GM19372 (cell line): ENCODE results near the gene SUCLG2.

Source experiments
- ATAC-seq: cut with Tn5 transposase; IDR thresholded peaks from one replicate; pipeline ENCODE4 v1.9.1; 2021; ENCODE audit warnings: mild to moderate bottlenecking, low read depth, moderate library complexity; ENCODE audit not compliant: unreplicated experiment

Gene SUCLG2, protein sequence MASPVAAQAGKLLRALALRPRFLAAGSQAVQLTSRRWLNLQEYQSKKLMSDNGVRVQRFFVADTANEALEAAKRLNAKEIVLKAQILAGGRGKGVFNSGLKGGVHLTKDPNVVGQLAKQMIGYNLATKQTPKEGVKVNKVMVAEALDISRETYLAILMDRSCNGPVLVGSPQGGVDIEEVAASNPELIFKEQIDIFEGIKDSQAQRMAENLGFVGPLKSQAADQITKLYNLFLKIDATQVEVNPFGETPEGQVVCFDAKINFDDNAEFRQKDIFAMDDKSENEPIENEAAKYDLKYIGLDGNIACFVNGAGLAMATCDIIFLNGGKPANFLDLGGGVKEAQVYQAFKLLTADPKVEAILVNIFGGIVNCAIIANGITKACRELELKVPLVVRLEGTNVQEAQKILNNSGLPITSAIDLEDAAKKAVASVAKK

DNA sequence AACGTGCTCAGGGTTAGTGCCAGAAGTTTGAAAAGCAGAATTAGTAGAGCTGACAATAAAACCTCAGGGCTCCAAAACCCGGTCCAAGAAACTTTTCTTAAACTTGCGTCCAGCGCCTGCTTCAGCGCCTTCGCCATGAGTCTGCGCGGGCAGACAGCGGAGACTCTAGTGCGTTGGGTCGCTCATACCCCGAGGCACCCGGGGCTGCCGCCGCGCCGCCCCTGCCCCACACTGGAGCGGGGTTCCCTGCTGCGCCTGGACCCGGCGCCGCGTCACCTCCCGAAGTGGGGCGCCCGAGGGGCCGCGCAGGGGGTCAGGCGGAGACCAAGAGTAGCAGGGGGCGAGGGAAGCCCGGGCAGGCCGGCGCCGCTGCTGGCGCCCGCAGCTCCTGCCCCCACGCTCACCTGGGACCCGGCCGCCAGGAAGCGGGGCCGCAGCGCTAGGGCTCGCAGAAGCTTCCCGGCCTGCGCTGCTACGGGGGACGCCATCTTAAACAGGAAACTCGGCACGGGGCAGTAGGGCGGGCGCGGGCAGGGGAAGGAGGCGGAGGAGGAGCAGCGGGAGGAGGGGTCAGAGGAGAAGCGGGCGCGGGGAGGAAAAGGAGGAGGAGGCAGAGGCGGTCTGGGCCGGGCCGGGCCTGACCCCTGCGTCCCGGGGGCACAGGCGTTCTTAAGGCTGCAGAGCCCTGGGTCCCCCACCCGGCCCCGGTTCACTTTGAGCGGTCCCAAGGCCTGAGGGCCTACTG, at the start of gene SUCLG2:
TSS of gene SUCLG2 (minus strand) at position 514 of the 745 bp plus-strand sequence. CDS start at position 488, 26 bp downstream.
- ATAC-seq: peak; percentile 70

DNA sequence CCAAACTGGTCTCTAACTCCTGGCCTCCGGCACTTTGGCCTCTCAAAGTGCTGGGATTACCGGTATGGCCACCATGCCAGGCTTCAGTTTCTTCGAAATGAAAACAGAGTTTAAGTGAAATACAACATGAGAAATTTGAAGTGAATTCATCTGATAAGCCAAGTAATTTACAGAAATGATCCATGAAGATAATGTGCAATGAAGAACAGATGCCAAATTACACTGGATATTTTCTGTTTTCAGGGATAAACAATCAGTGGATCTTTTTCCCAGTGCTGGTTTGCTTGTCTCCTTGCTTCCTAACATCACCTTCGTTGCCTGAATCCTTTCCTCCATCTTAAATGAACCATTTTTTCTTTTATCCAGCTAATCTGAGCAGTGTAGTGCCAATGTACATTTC, 46.2 kb upstream of the SUCLG2 start:
- no peak for ATAC-seq

DNA sequence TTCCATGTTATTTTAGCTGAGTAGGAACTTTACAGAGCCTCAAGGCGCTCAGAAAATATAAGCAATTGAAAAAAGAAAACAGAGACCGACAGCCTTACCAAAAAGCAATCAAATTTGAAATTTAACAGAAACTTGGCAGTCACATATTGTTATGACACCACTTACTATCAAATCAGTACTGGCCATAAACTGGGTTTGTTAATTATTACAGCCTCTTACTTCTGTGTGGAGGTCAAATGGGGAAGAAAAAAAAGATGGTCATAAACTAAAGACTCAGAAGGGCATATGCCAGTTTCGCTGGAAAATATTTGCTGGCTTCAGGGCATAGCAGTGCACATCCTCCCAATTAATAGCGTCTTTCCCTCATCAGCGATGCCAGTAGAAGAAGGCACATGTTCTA, 45.5 kb upstream of the SUCLG2 start:
- ATAC-seq: no peak

DNA sequence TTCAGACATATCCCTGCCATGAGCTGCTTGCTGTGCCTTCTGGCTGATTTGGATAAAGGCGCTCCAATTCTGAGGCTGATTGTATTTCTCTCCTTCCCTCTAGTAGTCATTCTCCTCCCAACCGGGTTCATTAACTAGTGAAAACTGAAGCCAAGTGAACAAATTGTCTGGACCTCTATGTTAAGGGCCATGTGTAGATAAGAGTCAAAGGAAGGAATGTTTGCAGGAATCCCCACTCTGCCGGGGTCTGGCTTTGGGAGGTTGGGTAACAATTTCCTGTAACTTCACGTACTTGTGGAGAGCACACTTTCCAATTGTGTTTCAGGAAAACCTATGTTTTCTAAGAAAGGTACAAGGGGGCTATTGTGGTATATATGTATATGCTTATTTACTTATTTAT, 38.2 kb upstream of the SUCLG2 start:
- no peak for ATAC-seq

DNA sequence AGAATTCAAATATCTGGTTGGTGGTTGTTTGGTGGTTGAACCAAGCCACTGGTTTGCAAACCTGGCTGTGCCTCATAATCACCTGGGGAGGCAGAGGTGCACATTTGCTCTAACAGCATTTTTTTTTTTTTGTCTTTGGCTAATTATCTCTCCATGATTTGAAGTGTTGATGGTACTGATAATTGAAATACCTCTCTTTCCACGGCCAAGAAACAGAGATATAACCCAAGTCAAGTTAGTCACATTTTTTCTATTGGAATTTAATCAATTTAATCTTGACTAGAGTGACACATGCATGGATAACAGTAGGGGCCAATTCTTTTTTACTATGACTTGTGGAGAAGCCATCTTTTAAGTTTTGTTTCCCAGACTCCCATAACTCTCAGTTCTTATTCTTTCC, 37.5 kb upstream of the SUCLG2 start:
- ATAC-seq: no peak

DNA sequence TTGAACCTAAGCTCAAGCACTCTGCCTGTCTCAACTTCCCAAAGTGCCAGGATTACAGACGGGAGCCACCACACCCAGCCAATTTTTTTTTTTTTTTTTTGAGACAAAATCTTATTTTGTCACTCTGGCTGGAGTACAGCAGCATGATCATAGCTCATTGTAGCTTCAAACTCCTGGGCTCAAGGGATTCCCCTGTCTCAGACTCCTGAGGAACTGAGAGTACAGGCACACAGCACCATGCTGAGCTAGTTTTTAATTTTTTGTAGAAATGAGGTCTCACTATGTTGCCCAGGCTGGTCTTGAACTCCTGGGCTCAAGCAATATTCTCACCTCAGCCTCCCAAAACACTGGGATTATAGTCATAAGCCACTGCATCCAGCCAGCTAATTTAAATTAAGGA, 36.8 kb upstream of the SUCLG2 start:
- no peak for ATAC-seq

DNA sequence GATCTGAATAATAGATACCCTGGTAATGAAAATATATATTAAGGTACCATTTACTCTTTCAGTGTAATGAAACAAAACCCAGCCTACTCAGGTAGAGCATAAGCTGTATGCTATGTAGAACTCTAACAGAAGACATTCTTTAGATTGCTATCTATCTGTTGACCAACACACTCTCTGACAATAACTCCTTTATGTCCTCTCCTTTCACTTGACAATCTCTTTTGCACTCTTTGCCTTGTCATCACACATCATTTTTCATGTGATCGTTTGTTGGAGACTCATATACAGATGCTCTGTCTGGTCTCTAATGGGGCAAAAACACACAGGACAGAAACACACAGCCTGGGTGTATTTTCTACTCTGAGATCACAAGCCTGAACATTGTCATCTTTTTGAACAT, 35.4 kb upstream of the SUCLG2 start:
- no peak for ATAC-seq

DNA sequence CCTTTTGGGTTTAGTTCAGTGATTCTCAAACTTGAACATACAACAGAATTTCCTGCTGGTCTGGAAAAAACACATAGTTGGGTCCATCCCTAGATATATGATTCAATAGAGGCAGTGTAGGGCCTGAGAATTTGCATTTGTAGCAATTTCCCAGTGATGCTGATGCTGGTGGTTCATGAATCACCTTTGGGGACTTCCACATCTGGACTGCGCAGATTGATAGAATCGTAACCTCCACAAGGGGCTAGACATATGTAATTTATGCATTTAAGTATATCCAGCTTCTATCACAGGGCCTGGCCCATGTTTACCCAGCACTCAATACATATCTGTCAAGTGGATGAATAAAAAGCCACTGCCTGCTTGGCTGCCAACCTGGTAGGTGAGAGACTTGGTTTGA, 33.8 kb upstream of the SUCLG2 start:
- no peak for ATAC-seq

DNA sequence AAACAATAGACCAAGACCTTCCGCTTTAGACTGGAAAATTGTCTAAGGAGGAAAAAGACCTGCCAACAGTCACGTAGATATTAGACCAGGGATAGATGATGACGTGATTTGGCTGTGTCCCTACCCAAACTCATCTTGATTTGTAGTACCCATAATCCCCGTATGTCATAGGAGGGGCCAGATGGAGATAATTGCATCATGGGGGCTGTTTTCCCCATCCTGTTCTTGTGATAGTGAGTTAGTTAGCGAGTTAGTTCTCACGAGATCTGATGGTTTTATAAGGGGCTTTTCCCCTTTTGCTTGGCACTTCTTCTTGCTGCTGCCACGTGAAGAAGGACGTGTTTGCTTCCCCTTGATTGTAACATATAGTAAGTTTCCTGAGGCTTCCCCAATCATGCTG, 31.7 kb upstream of the SUCLG2 start:
- ATAC-seq: no peak

DNA sequence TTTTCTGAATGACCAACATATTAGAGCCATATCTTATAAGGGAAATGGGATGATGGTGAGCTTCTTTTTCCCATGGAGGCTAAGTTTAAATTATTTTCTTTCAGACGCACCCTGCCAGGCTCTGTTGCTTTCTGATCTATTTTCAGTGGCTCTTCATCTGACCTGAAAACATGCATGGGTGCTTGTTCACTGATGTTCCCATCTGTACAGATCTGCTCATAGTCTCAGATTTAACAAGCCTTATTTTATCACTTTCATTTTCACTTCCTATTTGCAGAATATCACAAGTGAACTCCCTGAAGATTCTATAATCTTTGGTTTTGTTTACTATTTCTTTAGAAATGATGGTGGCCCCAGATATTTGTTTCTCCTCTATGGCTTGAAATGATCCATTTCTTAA, 31.1 kb upstream of the SUCLG2 start:
- peak; percentile 99 for ATAC-seq

DNA sequence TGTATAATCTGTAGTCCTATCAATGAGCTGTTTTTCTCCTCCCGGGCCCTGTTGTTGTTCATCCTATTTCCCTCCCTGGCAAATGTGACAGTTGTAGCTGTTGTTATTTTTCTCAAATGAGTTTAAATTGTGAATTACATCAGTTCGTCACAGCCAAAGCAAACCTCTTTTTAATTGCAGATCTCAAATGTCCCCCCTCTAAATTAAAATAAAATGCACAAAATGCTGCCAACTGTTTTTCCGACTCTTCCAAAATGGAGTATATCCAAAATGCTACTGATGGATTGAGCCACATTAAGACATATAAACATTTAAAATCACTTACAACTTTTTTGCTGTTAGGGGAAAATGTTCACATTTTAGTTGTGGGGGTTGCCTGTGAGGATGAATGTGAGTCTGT, 29.8 kb upstream of the SUCLG2 start:
- no peak for ATAC-seq

DNA sequence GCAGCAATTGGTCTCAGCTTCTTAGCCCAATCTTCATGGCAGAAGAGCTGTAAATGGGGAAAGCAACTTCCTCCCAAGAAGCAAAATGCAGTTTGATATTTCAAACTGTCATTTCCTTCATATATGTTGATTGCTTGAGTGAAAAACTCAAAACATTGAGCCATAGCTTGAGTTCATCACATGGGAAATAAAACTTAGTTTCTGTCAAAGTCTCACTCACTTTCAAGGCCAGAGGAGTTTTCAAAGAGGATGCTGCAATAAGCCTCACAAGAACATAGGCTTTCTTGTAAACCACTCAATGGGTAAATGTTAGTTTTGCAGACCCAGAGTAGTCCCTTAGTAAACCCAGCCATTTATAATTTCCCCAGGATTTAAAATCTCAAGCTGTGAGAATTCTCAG, 29.1 kb upstream of the SUCLG2 start:
- no peak for ATAC-seq

DNA sequence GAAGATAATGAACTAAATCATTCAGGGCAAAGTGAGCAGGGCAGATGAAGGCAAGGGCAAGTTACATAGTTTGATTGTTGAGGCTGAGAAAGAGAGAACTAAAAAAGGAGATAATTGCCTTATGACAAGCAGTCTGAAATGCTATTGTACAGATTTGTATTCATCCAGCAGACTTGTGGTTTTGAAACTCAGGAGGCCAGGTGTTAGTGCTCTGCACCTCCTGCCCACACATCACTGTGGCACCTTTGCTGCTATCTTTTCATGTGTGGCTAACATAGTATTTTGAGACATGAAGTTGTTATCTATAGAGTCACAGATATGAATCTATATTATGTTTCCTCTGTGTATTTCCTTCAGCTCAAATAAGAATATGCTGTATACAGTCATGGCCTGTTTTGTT, 24.3 kb upstream of the SUCLG2 start:
- no peak for ATAC-seq

DNA sequence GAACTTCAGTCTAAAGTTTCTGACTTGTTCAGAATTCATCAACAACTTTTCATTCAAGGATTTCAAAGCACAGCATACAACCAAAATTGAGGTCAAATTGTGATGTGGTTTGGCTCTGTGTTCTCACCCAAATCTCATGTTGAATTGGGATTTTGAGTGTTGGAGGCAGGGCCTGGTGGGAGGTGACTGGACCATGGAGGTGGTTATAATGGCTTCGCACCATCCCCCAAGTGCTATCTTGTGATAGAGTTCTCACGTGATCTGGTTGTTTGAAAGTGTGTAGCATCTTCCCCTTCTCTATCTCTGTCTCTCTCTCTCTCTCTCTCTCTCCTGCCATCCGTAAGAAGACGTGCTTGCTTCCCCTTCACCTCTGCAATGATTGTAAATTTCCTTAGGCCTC, 19.6 kb upstream of the SUCLG2 start:
- ATAC-seq: no peak

DNA sequence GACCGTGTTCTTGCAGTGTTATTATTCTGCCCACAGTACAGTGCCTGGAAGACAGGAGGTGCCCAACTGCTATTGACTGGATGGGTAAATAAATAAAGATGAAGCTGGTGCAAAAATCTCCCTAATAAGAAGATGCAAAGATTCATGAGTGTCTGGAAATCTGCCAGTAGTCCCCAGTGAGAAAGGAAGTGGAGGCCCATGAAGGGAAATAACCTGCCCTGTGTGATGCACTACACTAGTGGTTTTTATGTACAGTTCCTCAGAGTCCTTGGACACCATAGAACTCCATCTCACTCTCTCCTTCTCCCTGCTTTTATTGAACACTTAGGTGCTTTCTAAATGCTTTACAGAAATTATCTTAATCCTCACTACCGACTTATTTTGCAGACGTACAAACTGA, 8.3 kb upstream of the SUCLG2 start:
- ATAC-seq: no peak

DNA sequence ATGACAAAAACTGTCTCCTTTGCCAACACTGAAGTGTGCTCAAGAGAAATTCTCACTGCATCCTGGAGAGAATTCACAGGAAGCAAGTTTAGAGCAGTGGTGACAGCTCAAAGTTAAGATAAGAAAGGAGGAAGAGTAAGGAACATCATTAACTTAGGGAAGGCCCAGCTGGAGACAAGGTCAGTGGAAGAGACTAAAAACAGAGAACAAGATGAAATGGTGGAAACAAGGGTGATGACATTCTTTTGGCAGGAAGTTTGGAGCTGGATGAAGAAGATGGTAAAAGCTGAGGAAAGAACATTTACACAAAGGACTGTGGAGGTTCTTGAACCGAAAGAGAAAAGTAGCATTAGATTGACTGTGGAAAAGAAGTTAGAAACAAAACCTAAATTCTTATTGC, 6.7 kb upstream of the SUCLG2 start:
- ATAC-seq: no peak

DNA sequence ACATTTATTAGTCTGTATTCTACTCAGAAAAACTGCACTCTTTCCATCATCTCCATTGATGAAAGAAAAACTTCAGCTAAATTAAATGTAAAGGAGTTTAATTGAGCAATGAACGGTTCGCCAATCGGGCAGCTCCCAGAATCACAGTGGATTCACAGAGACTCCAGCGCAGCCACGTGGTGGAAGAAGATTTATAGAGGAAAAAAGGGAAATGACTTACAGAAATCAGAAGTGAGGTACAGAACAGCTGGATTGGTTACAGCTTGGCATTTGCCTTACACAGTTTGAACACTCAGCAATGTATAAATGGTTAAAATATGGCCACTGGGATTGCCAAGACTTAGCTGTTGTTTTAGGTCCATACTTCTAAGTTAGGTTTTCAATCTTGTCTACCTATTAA, 2.8 kb upstream of the SUCLG2 start:
- no peak for ATAC-seq

DNA sequence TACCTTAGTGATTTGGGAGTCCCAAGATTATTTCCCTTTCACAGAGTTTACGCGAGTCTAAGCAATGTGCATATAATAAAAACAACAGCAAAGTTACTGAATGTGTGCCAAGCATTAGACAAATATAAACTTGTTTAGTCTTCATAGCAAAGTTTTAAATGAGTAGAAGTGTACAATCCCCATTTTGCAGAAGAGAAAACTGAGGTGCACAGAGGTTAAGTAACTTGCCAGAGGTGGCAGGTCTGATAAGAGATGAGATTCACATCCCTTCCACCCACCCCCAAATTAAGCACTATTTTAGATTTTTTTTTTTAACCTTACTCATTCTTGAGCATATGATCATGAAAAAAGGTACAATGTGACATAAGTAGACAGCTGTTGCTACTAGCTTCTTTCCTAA, 2.2 kb upstream of the SUCLG2 start:
- ATAC-seq: no peak

DNA sequence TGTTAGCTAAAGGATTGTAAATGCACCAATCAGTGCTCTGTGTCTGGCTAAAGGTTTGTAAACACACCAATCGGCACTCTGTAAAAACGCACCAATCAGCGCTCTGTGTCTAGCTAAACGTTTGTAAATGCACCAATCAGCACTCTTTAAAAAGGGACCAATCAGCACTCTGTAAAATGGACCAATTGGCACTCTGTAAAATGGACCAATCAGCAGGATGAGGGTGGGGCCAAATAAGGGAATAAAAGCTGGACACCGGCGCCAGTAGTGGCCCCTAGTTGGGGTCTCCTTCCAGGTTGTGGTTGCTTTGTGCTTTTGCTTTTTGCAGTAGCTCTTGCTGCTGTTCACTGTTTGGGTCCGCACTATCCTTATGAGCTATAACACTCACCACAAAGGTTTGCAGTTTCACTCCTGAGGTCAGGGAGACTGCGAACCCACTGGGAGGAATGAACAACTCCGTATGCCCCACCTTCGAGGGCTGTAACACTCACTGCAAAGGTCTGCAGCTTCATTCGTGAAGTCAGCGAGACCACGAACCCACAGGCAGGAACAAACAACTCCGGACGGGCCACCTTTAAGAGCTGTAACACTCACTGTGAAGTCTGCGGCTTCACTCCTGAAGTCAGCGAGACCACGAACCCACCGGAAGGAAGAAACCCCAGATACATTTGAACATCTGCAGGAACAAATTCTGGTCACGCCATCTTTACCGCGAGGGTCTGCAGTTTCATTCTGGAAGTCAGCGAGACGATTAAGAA, 1.1 kb upstream of the SUCLG2 start:
- peak; percentile 39 for ATAC-seq

DNA sequence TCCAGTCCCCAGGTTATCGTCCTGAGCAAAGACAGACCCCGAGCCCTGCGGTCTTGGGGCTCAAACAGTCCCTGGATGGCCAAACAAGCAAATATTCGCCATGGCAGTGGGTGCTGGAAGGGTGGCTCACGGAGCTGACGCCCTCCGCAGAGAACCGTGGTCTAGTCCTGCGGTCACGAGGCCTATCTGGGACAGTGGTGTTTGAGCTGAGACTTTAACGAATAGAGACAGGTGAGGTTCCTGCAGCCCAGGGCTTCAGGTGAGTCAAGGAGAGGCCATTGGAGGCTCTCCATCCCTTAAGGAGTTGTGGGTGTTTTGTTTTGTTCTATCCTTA, 399 bp upstream of the SUCLG2 start:
- no peak for ATAC-seq

DNA sequence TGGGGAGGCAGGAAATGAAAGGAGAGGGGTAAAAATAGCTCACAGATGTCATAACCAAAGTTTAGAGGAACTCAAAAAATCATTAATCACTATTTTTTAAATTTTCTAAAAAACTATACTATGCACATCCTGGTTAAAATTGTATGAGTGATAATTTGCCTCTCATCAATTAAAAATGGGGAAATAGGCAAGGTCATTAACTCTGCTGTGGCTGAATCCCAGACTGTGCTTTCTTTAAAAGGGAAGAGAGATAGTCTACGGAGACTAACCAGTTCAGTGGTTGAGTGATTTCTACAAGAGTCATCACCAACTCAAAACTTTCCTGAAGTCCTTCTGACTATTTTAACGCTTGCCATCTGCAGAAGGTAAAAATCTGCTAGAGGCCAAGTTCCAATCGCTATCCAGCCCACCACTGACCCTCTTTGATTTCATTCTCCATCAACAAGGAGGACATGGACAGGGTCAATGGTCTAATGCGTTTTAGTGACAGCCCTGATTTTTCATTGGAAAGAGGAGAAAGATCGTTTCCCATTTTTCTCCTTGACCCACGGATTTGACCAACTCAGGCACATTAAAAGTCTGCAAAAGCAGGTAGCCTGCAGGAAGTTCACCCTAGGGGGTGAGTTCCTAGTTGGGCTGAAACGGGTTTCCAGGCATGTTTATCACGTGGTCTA, 850 bp downstream of the SUCLG2 start:
- peak; percentile 23 for ATAC-seq
